HG03378 (cell line): Measurements from ENCODE around the gene HPSE.
A peak's percentile ranks its signal among the peaks of the same experiment; 100 is the strongest.

Experiments used
- ATAC-seq: cut with Tn5 transposase; IDR thresholded peaks from one replicate; pipeline ENCODE4 v1.9.1; 2021; ENCODE audit warnings: mild to moderate bottlenecking, moderate library complexity; ENCODE audit not compliant: unreplicated experiment

Gene HPSE

DNA sequence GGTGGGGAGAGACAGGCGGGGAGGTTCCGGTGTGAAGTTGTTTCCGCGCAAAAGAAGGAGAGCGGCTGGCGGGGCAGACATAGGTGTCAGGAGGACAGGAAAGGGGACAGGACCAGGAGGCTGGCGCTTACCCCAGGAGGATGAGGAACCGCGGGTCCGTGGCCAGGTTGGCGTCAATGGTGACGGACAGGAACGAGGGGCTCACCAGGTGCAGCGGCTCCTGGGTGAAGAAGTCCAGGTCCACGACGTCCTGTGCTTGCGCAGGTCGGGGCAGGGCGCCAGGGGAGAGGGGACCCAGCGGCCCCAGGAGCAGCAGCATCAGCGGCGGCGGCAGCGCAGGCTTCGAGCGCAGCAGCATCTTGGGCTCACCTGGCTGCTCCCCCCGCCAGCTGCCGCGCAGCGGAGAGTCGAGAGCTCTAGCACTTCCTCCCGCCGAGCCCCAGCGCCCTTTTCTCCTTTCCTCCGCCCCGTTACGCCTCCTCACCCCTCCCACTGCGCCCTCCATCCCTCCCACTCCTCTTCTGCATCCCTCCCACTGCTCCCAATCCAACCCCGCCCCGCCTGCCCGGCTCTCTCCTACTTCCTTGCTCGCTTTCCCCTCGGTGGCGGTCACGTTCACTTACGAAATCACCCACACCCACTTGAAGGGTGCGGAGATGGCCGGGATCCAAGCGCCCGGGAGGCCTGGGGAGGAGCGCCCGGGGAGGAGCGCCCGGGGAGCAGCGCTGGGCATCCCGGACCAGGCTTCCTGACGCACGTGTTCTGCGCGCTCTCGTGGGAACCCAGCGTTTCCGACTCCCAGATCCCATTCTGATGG, at the start of gene HPSE:
HPSE (minus strand) TSS at position 424 of the 817 bp plus-strand sequence; CDS start at position 358, 66 bp downstream.
- ATAC-seq = peak; percentile 55

DNA sequence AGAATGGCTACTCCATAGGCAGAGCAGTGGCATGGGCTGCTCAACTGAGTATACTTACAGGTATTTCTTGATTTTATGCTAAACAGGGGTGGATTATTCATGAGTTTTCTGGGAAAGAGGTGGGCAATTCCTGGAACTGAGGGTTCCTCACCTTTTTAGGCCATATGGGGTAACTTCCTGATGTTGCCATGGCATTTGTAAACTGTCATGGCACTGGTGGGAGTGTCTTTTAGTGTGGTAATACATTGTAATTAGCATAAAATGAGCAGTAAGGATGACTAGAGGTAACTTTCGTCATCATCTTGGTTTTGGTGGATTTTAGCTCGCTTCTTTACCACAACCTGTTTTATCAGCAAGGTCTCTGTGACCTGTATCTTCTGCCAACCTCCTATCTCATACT, 48.2 kb upstream of the HPSE start:
- ATAC-seq = no peak

DNA sequence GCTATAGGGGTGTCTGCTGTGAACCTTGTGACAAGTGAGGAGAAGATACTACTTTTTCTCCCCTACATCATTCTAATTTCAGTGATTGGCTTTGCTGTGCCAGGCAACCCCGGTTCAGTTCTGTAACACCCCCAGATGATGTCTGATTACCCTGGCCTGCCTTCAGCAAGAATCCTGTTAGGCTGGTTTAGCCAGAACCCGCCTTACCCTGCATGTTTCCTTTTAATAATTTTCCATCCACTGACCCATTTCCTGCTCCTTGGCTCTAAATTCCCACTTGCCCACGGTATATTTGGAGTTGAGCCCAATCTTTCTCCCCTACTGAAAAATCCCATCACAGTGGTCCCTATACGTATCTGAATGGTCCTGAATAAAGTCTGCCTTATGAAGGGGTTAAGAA, 46.5 kb upstream of the HPSE start:
- ATAC-seq = no peak

DNA sequence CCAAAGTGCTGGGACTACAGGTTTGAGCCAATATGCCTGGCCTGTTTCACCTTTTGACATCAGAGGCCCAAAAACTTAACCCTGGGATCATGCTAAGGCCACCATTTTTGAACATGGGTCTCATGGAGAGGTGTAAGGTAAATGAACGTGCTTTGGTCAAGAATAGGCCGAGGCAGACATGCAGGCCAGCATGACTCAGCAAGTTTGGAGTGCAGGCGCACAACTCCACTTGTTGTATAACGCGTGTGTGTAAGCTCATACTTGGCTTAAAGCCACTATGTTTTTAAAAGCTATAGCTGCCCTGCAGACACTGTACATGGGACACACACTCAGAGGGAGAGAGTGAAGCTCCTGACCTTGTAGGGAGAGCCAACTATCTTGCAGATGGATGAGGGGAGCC, 43.8 kb upstream of the HPSE start:
- no peak for ATAC-seq

DNA sequence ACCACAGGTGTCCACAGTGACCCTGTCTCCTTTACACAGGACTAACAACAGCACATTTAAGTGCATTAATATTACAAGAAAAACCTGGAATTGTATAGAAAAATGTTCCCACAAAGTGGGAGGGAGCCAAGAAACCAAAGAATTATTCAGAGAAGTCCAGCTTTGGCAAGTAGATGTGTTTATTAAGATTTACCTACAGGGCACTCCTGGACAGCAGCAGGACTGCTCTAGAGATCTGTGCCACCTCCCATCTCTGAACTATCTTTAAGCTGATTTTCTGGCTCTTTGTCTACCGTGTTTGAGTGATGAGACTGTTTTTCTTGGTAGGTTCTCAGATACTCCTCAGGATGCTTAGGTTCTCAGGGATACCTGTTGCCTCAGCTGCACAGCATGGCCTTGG, 38.3 kb upstream of the HPSE start:
- no peak for ATAC-seq

DNA sequence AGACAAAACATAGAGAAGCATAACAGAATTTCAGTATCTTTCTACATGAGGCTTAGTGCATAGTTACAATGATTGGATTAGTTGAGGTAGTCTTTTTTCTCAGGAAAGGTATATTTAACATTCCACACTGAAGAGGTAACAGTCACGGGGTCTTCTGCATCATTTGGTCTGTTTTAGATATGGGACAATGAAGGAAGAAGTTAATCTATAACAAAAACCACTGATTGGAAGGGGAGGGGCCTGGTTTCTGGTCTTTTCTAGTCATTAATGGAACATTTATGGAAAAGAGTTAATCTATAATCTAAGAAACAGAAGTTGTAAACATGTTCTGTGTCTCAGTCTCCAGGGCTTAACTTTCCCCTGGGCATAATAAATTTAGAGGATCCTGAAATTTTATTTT, 37.3 kb upstream of the HPSE start:
- no peak for ATAC-seq

DNA sequence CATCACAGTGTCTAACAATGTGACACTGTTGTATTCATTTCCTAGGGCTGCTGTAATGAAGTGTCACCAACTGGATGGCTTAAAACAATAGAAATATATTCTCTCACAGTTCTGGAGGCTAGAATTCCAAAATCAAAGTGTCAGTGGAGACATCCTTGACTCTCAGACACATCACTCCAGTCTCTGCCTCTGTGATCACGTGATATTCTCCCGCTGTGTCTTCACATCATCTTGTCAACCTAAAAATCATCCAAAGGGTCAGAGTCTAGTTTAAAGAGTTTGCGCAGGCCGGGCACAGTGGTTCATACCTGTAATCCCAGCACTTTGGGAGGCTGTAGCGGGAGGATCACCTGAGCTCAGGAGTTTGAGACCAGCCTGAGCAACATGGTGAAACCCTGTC, 36.6 kb upstream of the HPSE start:
- ATAC-seq = no peak

DNA sequence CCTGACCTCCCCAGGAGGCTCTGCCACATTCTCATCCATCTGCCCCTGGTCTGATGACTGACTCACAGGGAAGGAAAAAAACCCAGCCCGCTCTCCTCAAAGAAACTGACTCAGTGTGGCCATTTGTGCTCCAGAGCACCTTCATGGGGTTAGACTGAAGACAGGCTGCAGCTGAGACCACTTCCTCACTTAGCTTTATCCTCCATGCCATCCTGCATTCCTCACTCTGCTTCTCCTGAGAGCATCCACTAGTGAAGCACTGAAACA, 35.9 kb upstream of the HPSE start:
- no peak for ATAC-seq

DNA sequence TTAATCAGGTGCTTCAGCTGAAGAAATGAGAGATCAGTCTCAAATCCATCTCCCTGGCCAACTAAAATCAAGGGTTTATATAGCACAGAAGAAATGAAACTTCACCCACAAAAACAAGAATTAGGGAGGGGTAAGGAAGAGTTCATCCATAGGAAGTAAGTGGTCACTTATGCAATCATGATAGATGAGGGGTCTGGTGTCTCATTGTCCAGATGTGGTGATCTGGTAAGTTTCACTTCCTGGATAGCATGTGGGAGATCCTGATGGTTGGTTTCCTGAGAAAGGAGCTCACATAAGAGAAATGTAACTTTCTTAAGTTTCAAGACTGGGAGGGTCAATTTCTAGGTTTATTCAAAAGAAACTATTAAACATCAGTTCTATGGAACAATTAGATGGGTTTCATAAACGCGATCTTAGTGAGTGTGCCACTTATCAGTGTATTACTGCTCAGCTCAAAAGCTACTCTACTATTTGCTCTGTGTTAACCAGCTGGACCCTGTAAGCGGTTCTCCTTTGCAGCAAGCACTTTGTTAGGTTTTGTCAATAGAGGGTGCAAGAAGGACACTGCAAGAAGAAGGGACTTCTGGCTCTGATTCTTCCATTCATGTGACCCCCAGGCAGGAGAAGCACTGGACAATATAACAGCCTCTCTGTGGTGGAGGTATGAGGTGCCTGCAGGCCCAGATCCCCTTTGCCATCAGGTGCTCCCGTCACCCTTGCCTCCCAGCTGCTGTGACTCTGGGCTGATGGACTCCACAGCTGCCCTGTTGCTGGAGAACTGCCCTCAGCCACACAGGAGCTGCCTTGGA, 35.4 kb upstream of the HPSE start:
- no peak for ATAC-seq

DNA sequence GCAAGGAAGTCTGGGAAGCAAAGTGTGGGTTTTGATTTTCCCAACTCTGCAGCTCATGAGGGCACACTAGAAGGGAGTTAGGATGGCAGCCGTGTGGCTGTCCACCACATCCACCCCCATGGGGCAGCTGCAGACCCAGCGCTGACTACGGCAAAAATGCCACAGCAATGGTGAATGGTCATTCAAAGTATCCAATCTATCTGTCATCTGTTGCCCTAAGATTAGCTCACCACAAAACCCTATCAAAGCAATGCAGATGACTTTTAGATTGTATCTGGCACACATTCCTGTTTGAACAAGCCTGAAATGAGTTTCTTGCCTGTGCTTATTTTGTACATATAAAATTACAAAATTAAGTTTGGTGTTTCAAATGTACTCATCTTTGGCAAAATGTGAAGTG, 29.7 kb upstream of the HPSE start:
- ATAC-seq = no peak

DNA sequence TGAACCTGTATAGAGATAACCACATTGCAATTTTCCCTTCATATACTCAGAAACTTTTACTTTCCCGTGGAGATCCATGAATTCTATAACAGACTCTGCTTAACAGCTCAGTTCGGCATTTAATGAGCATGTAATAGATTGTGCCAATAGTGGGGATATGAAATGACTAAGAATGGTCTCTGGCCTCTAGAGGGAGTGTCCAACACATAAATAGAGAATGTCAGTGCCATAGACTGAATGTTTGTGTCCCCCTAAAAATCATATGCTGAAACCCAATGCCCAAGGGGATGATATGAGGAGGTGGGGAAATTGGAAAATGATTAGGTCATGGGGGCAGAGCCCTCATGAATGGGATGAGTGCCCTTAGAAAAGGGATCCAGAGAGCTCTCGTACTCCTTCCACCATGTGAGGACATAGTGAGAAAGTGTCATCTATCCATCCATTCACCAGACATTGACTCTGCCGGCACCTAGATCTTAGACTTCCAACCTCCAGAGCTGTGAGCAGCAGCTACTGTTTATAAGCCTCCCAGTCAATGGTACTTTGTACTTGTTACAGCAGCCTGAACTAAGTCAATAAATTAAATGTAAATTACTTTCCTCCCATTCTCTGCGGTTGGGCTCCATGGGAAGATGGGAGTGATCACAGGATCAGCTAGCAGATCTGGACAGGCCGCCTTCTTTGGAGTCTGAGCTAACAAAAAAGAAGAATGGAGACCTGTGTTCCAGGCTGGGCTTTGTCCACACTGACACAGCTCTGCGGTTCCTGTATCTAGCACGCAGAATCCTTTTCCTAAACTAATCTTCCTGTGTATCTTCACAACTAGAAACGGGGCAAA, 28.1 kb upstream of the HPSE start:
- ATAC-seq = peak; percentile 67

DNA sequence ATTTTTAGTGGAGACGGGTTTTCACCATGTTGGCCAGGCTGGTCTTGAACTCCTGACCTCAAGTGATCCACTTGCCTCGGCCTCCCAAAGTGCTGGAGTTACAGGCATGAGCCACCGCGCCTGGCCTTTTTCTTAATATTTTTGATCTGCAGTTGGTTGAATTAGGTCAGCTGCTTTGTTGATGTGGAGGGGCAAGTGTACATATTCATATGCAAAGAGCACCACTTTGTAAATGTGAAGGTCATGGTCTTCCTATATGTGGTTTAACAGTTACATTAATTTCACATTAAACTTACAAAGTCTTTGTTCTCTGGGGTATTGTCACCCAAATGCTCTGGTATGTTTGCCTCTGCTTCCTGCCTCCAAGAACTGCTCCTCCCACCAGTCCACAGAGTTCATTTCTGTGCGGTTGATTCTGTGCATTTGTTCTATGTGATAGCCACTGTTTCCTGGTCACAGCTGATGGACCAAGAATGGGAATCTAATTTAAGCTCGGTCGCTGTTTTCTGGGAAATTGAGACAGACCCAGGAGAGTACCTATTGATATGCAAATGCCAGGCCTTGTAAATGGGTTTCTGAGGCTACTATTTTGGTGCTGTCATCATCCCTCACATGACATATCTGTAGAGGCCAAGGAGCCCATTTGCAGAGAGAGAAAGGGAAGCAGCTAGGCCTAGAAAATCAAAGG, 26.9 kb upstream of the HPSE start:
- ATAC-seq = no peak

DNA sequence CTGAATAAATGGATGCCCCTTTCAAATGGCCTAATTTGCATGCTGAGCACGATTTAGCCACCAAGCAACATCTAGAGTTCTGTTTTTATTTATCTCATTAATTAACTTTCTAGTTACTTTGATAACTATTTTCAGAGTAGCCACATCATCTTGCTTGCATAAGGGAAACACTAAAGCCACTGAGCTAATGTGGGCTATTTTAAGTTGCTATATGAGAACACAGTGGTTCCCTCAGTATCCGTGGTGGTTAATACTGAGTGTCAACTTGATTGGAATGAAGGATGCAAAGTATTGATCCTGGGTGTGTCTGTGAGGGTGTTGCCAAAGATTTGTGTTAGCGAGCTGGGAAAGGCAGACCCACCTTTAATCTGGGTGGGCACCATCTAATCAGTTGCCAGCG, 25.4 kb upstream of the HPSE start:
- ATAC-seq = no peak

DNA sequence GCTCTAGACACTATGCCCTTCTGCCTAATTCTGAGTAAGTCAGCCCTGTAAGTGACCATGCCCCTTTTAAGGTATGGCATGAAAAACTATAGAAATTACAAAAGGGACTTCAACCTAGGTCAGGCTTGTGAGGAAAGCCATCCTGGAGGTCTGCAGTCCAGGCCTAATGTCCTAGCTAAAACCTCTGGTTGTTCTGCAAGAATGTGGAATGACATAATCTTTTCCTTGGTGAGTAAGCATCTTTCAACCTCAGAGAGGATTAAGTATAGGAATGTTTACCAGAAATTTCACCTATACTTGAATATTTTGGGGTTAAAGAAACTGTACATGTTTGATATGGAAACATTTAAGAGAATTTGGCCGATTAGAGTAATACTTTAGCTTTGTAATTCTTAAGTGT, 23.8 kb upstream of the HPSE start:
- ATAC-seq = no peak

DNA sequence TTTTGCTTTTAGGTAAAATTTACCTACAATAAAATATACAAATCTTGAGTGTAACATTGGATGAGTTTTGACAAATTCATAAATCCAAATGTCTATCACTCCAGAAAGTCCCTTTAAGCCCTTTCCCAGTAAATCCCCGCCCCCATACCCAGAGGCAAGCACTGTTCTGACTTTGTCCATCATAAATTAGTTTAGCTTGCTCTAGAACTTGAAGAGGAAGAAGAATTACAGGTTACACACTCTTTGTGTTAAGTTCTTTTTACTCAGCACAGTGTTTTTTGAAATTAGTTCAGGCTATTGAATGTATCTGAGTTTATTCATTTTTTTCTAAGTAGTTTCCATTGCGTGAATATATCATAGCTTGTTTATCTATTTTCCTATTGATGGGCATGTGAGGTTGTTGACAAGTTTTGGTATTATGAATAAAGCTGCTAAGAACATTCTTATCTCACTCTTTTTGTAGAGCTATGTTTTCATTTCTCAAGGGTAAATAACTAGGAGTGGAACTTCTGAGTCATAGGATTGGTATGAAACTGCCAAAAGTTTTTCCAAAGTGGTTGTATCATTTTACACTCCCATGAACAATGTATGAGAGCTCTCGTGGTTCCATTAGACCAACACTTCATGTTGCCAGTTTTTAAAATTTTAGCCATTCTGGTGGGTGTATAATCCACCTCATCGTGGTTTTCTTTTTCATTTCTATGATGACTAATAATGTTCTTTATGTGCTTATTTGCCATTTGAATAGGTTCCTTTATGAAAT, 22.4 kb upstream of the HPSE start:
- ATAC-seq = peak; percentile 61

DNA sequence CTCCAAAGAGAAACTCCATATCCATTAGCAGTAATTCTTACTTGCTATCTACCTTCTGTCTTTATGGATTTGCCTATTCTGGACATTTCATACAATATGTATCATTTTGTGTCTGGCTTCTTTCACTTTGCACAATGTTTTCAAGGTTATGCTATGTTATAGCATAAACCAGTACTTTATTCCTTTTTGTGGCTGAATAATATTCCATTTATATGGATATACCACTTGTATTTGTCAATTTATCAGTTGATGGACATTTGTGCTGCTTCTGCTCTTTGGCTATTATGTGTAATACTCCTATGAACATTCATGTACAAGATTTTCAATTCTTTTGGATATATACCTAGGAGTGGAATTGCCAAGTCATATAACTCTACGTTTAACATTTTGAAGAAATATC, 18.9 kb upstream of the HPSE start:
- no peak for ATAC-seq

DNA sequence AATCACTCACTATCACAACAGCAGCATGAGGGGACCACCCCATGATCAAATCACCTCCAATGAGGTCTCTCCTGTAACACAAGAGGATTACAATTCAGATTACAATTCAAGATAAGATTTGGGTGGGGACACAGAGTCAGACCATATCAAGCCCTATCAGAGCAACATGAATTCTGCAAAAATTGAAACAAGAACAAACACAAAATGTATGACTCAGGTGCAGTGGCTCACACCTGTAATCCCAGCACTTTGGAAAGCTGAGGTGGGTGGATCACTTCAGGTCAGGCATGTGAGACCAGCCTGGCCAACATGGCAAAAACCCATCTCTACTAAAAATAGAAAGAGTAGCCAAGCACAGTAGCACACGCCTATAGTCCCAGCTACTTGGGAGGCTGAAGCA, 13.4 kb upstream of the HPSE start:
- no peak for ATAC-seq

DNA sequence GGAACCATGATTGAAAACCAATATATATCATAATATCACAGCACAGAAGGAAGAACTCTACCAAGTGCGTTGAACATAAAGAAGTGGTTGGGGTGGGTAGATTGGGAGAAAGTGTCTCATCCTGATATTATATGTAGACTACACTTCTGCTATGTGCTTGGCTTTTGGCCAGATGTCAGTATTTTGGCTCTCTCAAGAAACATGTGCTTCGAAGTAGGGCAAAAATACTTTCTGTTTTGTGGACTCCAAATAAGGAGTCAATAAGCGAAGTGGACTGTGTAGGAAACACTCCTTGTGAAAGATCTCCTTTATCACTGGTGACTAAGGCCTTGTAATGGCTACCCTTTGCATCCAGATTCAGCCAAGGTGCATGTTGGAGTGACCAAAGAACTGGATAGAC, 7.8 kb upstream of the HPSE start:
- ATAC-seq = no peak

DNA sequence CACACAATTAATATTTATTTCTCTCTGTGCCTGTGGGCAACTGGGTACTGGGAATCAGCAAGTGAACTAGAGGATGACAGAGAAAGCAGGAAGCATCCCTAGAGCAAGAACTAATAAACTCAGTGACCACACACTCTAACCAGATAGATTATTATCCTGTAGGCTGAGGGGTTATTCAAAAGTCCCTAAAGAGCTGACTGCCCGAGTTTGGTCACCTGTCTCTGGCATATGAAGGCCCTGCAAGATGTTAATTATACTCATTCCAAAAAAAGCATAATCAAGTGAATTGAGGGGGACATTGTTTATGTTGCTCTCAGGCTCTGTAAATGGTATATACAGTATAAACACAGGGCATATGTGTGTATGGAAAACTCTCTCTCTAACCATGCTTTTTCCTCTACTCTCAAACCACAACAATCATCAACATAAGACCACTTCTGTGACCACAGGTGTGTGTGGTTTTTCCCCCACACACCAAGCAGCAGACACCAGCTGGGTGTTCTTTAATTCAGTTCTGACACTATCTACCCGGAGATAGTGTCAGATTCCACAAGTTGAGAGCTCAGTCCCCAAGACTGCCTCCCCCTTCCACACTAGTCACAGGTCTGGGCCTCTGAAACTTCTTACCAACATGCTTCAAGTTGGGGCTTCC, 6.2 kb upstream of the HPSE start:
- ATAC-seq = peak; percentile 79

DNA sequence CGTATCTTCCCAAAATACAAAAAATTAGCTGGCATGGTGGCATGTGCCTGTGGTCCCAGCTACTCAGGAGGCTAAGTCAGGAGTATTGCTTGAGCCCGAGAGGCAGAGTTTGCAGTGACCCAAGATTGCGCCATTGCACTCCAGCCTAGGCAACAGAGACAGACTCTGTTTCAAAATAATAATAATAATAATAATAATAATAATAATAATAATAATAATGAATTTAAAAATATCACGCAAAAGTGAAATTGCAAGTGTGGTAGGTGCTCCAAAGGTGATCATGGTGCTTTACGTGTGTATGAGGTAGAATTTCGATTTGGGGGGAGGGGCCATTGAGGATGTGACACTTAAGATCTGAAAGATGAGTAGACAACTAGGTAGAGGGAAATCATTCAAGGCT, 4.9 kb upstream of the HPSE start:
- no peak for ATAC-seq
